ENCODE measurements around the gene MYLK3.

The MYLK3 gene

GRCh38 chr16:46658925-46659324 is 89.2 kb downstream of the MYLK3 start:
- H3K27me3 ChIP-seq (replicated peaks) = no peaks in the 10 kb centered on the region
- no peak overlapping the region for H3K27ac ChIP-seq
- in situ Hi-C loops (cut with HindIII; ENCODE audit: low pct_ligation_motif_present, low sequenced_read_pairs) = no loop called here
- no peak for TF ChIP-seq CTCF (IDR thresholded peaks at IDR 0.05; ENCODE audit: low read depth, low read length, missing control alignments)
- H3K4me3 ChIP-seq (ENCODE audit: low read depth, low read length) = no peak overlapping the region
- peaks cover 30% of the 10 kb centered on the region for H3K36me3 ChIP-seq (replicated peaks)
- no peak for DNase-seq

Data from brain microvascular endothelial cell (primary cell).